ENCODE data around the gene ZBTB47.

DNA sequence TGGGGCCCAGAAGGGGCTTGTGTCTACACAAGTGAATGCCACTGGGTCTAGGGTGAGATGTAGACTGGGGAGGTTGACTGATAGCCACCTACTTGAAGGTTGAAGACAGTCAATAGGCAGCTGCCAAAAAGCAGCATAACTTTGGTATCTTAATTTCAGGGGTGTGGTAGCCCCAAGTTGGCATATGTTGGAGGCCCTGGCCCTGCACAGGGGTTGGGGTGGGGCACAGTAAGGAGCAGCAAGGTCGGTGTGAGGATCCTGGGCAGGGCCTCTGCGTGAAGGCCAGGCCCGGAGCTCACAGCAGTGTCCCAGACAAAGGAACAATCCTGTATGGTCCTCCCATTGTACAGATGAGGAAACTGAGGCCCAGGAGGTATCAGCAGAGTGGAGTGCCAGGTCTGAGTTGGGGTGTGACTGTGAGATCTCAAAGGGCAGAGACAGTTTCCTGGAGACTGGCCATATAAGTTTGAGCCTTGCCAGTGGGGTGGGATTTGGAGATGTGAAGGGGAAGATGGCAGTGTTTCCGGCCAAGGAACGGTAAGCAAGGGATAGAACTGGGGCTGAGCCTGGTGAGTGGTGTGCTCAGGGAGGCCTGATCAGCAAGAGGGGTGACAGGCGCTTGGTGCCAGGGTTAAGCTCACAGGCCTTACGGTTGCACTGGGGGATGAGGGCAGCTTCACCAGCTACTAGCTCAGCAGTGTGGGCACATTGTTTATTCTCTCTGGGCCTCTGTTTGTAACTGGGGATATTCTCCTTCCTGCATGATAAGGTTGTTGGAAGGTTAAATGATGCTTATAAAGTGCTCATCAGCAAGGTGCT is 33.5 kb downstream of the ZBTB47 start:
- no peak for TF ChIP-seq EZH2 (IDR thresholded peaks at IDR 0.05; ENCODE audit: low read length, missing control alignments)
- TF ChIP-seq, protein P1, sequence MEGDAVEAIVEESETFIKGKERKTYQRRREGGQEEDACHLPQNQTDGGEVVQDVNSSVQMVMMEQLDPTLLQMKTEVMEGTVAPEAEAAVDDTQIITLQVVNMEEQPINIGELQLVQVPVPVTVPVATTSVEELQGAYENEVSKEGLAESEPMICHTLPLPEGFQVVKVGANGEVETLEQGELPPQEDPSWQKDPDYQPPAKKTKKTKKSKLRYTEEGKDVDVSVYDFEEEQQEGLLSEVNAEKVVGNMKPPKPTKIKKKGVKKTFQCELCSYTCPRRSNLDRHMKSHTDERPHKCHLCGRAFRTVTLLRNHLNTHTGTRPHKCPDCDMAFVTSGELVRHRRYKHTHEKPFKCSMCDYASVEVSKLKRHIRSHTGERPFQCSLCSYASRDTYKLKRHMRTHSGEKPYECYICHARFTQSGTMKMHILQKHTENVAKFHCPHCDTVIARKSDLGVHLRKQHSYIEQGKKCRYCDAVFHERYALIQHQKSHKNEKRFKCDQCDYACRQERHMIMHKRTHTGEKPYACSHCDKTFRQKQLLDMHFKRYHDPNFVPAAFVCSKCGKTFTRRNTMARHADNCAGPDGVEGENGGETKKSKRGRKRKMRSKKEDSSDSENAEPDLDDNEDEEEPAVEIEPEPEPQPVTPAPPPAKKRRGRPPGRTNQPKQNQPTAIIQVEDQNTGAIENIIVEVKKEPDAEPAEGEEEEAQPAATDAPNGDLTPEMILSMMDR (conservative IDR thresholded peaks at IDR 0.05 in 1 of 2, IDR thresholded peaks at IDR 0.05 in 1 of 2; ENCODE audit: low read depth in 1 of 2, low read length in 2 of 2) = no peak

All from fibroblast of lung (primary cell).